Cardiac muscle cell (in vitro differentiated cells and primary cell): ENCODE measurements around the gene AMPD3. TPM values are rescaled to one million over a fixed set of nuclear protein-coding genes. Genes with fewer than 3 reads are reported as not detected.

Experiments used
- DNase-seq, 2 donors: peaks; one replicate each; pipeline versions ENCODE4 v3.0.0 to v3.0.0-alpha.2; 2010 to 2017; ENCODE audit warnings: low read depth in 1 of 2, low spot score in 1 of 2
- H3K27ac ChIP-seq: fragments of 200-600 bp; sonication (generic); 2 replicates; pipeline ENCODE4 v1.5.1; 2016
- H3K27me3 ChIP-seq: fragments of 200-600 bp; sonication (generic); 2 replicates; pipeline ENCODE4 v1.6.0; 2016; ENCODE audit warnings: control low read depth
- H3K36me3 ChIP-seq: fragments of 200-600 bp; sonication (generic); 2 replicates; pipeline ENCODE4 v1.5.1; 2016; ENCODE audit warnings: control low read depth
- H3K4me1 ChIP-seq: fragments of 200-600 bp; sonication (generic); 2 replicates; pipeline ENCODE4 v1.8.1; 2017; ENCODE audit warnings: low read depth, mild to moderate bottlenecking, mixed run types
- H3K4me3 ChIP-seq: fragments of 200-600 bp; sonication (generic); 2 replicates; pipeline ENCODE4 v1.5.1; 2016; ENCODE audit warnings: mild to moderate bottlenecking
- H3K9me3 ChIP-seq: fragments of 200-600 bp; sonication (generic); 2 replicates; pipeline ENCODE4 v1.5.1; 2017; ENCODE audit warnings: low read depth, mild to moderate bottlenecking, control low read depth
- CTCF ChIP-seq: IDR thresholded peaks from 2 replicates; pipeline ENCODE4 v1.5.1; 2012; ENCODE audit warnings: low read depth, mild to moderate bottlenecking, low read length
- polyA plus RNA-seq: library from polyadenylated mRNA; unstranded; fragments of >200 nt; fragmentation: Nextera tagmentation; extraction: Ambion mirVana; gene quantifications from 2 replicates; pipeline ENCODE4 v1.2.1, GENCODE V29; 2016
- total RNA-seq: library from RNA; depleted of rRNA; stranded (reverse); fragments of >200 nt; gene quantifications from 2 replicates; pipeline ENCODE4 v1.2.3, GENCODE V29; 2016

AMPD3 gene
- total and polyA plus RNA-seq, 2 experiments from 2014 or later = 2.9 to 3.3 TPM

GRCh38 chr11:10462746-10463300 is 7.8 kb downstream of the AMPD3 start:
- Histone ChIP-seq H3K36me3 (no peaks in the 10 kb centered on the region), H3K27ac (no peak overlapping the region), H3K4me3 (no peak overlapping the region), H3K4me1 (peaks cover 7% of the 10 kb centered on the region), H3K9me3 (no peaks in the 10 kb centered on the region), H3K27me3 (peaks cover 45% of the 10 kb centered on the region)
- no peak for TF ChIP-seq CTCF
- no peak for DNase-seq

GRCh38 chr11:10473371-10473770 is 18.3 kb downstream of the AMPD3 start:
- no peaks in the 10 kb centered on the region for H3K4me1 ChIP-seq
- no peak overlapping the region for H3K27ac ChIP-seq
- no peaks in the 10 kb centered on the region for H3K27me3 ChIP-seq
- H3K36me3 ChIP-seq = no peaks in the 10 kb centered on the region
- no peak for DNase-seq
- H3K9me3 ChIP-seq = no peaks in the 10 kb centered on the region
- no peak overlapping the region for H3K4me3 ChIP-seq
- TF ChIP-seq CTCF = no peak

- no peak for TF ChIP-seq CTCF
- H3K36me3 ChIP-seq = no peaks in the 10 kb centered on the region
- no peaks in the 10 kb centered on the region for H3K4me1 ChIP-seq
- no peaks in the 10 kb centered on the region for H3K27me3 ChIP-seq
- H3K4me3 ChIP-seq = no peak overlapping the region
- no peak for DNase-seq
- H3K27ac ChIP-seq = no peak overlapping the region
- H3K9me3 ChIP-seq = no peaks in the 10 kb centered on the region
Observed at GRCh38 chr11:10474551-10474950, 19.5 kb downstream of the AMPD3 start.

GRCh38 chr11:10476342-10476741 is 21.3 kb downstream of the AMPD3 start:
- Histone ChIP-seq H3K27me3 (no peaks in the 10 kb centered on the region), H3K36me3 (no peaks in the 10 kb centered on the region), H3K4me1 (no peaks in the 10 kb centered on the region), H3K4me3 (no peak overlapping the region), H3K9me3 (no peaks in the 10 kb centered on the region), H3K27ac (no peak overlapping the region)
- no peak for DNase-seq
- no peak for TF ChIP-seq CTCF

- Histone ChIP-seq H3K27me3 (no peaks in the 10 kb centered on the region), H3K36me3 (no peaks in the 10 kb centered on the region), H3K9me3 (no peaks in the 10 kb centered on the region), H3K4me1 (no peaks in the 10 kb centered on the region), H3K27ac (no peak overlapping the region), H3K4me3 (no peak overlapping the region)
- TF ChIP-seq CTCF = no peak
- no peak for DNase-seq
Observed at GRCh38 chr11:10476927-10477689, 22.0 kb downstream of the AMPD3 start.
